Cerebellar cortex (tissue), 1 donor: ENCODE data around the gene SIL1.

Source experiments
- DNase-seq: peaks from one replicate; pipeline ENCODE4 v3.0.0-alpha.2; 2015; ENCODE audit warnings: low spot score

The SIL1 gene

GRCh38 chr5:138955671-138956295, 242.4 kb downstream of the SIL1 start:
- no peak for DNase-seq

GRCh38 chr5:138955013-138955660, 243.0 kb downstream of the SIL1 start:
- no peak for DNase-seq

GRCh38 chr5:138954257-138955012, 243.7 kb downstream of the SIL1 start:
- DNase-seq: peak; percentile 49

- peak; percentile 58 for DNase-seq
These were observed 244.5 kb downstream of the SIL1 start for GRCh38 chr5:138953387-138954256.

GRCh38 chr5:138952962-138953361, 245.2 kb downstream of the SIL1 start:
- peak; percentile 35 for DNase-seq

- no peak for DNase-seq
These were observed 246.0 kb downstream of the SIL1 start for GRCh38 chr5:138951986-138952735.

DNA sequence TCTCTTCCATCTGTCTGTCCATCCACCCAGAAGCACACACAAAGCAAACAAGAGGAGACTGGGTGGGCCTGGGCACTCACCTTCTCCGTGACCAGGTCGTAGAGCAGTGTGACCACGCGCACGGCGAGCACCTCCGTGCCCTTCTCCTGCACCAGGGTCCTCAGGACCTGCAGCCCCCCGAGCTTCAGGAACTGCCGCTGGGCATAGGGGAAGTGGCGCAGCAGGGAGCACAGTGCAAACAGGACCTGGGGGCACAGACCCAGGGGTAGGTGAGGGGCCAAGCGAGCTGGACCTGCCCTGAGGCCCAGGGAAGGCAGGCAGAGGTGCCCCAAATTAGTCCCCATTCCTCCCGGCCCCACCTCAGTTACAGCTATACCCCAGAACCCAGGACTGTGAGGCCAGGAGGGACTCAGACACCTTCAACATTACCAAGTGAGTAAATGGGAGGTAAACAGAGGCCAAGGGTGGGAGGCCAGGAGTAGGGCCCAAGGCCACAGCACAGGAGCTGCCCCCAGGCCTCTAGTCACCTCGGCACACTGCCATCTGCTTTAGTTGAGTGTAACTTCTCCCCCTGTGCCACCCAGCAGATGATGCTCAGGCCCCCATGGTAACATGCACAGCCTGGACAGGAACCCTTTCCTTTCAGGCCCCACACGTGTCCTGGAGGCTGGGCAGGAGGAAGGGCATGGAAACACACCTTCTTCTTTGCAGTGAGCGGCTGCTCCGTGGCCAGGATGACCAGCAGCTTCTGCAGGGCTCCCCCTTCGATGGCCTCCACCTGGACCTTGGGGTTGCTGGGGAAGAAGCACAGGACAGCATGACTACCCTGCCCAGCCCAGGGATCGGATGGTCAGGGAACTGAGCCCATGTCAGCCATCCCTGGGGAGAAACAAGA, 246.8 kb downstream of the SIL1 start:
- DNase-seq: no peak

GRCh38 chr5:138950421-138951031, 247.6 kb downstream of the SIL1 start:
- no peak for DNase-seq

- no peak for DNase-seq
These were observed 248.2 kb downstream of the SIL1 start for GRCh38 chr5:138949988-138950387.

DNA sequence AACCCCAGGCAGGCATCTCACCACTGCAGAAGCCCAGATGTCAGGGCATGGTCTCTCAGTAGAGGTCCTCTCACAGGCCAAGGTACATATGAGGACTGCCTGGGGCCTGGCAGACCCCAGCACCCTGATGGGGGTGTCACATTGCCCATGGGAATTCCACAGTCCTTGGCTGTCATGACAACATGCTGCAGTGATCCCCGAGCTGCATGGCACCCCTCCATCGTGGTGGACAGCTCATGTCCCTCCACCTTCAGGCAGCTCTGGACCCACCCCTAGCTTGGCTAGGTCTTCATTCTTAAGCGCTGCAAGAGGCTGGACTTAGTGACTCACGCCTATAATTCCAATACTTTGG, 249.0 kb downstream of the SIL1 start:
- DNase-seq: no peak

- no peak for DNase-seq
These were observed 249.5 kb downstream of the SIL1 start for GRCh38 chr5:138948471-138949222.

GRCh38 chr5:138947780-138948179, 250.4 kb downstream of the SIL1 start:
- DNase-seq: no peak

- DNase-seq: no peak
These were observed 251.2 kb downstream of the SIL1 start for GRCh38 chr5:138946831-138947560.

- DNase-seq: no peak
These were observed 251.9 kb downstream of the SIL1 start for GRCh38 chr5:138946241-138946623.

GRCh38 chr5:138945421-138946240, 252.5 kb downstream of the SIL1 start:
- peak; percentile 71 for DNase-seq

GRCh38 chr5:138944527-138945322, 253.4 kb downstream of the SIL1 start:
- no peak for DNase-seq

DNA sequence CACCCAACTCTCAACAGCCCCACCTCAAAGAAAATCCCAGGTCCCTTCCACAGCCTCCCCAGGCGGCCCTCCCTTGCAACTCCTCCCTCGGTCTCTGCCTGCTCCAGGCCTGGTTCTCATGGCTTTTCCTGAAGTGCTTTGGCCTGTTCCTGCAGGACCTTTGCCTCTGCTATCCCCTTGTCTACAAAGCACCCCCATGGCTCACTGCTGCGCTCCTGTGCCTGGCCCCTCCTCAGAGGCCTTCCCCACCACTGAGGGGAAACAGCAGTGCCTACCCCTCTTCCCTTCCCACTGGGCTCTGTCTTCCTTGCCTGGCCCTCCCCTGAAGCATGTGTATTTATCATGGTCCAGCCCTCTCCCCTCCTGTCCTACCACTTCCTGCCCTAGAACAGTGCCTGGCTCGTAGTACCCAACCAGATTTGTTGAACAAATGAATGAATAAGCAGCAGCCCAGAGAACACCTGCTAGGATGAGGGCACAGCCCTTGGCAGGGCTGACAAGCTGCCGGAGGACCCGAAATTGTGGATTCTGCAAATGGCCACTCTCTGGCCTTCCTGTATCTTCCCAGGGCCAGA, 254.5 kb downstream of the SIL1 start:
- DNase-seq: no peak
